ENCODE results near the gene BCL2L1. TPM values are rescaled to one million over a fixed set of nuclear protein-coding genes. Genes with fewer than 3 reads are reported as not detected.

The BCL2L1 gene
- total RNA-seq, 1 experiment from 2014 or later: 226 TPM

- TF ChIP-seq CEBPB (IDR thresholded peaks at IDR 0.05; ENCODE audit: low read depth) (no peak), JUND (IDR thresholded peaks at IDR 0.05) (no peak), ZFX (IDR thresholded peaks at IDR 0.05) (no peak), RAD21 (IDR thresholded peaks at IDR 0.05; ENCODE audit: low read depth) (no peak)
These were observed 36.6 kb downstream of the BCL2L1 start (continued) for GRCh38 chr20:31685853-31686643.

- ChIA-PET RAD21 (ENCODE audit: low non-redundant PET in 1 of 2, low total read pairs in 2 of 2, uncharacterized antibody in 2 of 2, unreplicated experiment in 2 of 2) (no interaction called here), CTCF (interaction anchor here (0.7 to 1.4 kb wide), 4 partner anchors 9 to 50 kb away, joined by 3 to 5 read pairs (median 3); no protein-coding TSS in a partner anchor), POLR2A (interaction anchor here (0.9 to 1.7 kb wide), 4 partner anchors 8 to 40 kb away, joined by 3 to 5 read pairs (median 4); no protein-coding TSS in a partner anchor)
- peaks cover 39 to 87% of the 10 kb centered on the region in 2 experiments for H3K4me1 ChIP-seq (ENCODE audit: control insufficient read depth in 1 of 2, insufficient read depth in 2 of 2, low read length in 2 of 2)
- no peaks in the 10 kb centered on the region for H3K9me2 ChIP-seq (ENCODE audit: insufficient read depth)
- H3K79me2 ChIP-seq (ENCODE audit: insufficient read depth, low read length): peaks cover 99% of the 10 kb centered on the region
- ATAC-seq (no peak), DNase-seq (ENCODE audit: low read depth, low spot score) (no peak)
- no peaks in the 10 kb centered on the region for H3K27me3 ChIP-seq (ENCODE audit: insufficient read depth, low read length)
- no peaks in the 10 kb centered on the region for H3K9me3 ChIP-seq (ENCODE audit: control insufficient read depth in 1 of 2, insufficient read depth in 1 of 2, low read depth in 1 of 2, low read length in 2 of 2)
- peaks cover 14 to 47% of the 10 kb centered on the region in 2 experiments for H3K36me3 ChIP-seq (ENCODE audit: control insufficient read depth in 1 of 2, insufficient read depth in 2 of 2, low read length in 2 of 2)
- H3K9ac ChIP-seq (ENCODE audit: low read length): 0 out of 2 replicates have a peak overlapping the region, but pooled peaks have one; percentile 14
- BruUV-seq (replicated peaks): no TSS peak
- peak overlapping the region; percentile 13; the same call in 1 of the 2 replicates for H3K27ac ChIP-seq (ENCODE audit: low read depth, low read length)
- H3K4me2 ChIP-seq (ENCODE audit: low read length): no peak overlapping the region
- H4K20me1 ChIP-seq (ENCODE audit: insufficient read depth): peaks cover 6% of the 10 kb centered on the region; the same call in 1 of the 2 replicates
- no peak overlapping the region for H2AFZ ChIP-seq (ENCODE audit: low read depth, low read length, poor library complexity, severe bottlenecking)
- intact Hi-C loops (cut with micrococcal nuclease): no loop called here
- H3K4me3 ChIP-seq (replicated peaks in 1 of 2; ENCODE audit: low read depth in 1 of 2, low read length in 2 of 2): no peak overlapping the region
- no peak for TF ChIP-seq EZH2phosphoT487 (IDR thresholded peaks at IDR 0.05; ENCODE audit: borderline replicate concordance)
- 0 out of 2 replicates have a peak, but pooled peaks have one; percentile 4 for TF ChIP-seq POLR2AphosphoS5 (IDR thresholded peaks at IDR 0.05; ENCODE audit: low read depth, low read length)
These were observed 38.3 kb downstream of the BCL2L1 start for GRCh38 chr20:31684153-31685015.

Measured in HCT116 (cell line).